HG03159 (cell line): ENCODE data around the gene ACAT1.
"Not testable (repeated sequence)": the region's sequence is repeated elsewhere in the genome, so short reads cannot be mapped to it uniquely, and the experiment has no call there.

Experiments used
- ATAC-seq: cut with Tn5 transposase; IDR thresholded peaks from one replicate; pipeline ENCODE4 v1.9.1; 2021; ENCODE audit warnings: mild to moderate bottlenecking, moderate library complexity; ENCODE audit not compliant: unreplicated experiment

The ACAT1 gene

GRCh38 chr11:108142304-108142703, 20.9 kb downstream of the ACAT1 start:
- ATAC-seq, result no peak

GRCh38 chr11:108144615-108145014, 23.2 kb downstream of the ACAT1 start:
- ATAC-seq, result no peak

GRCh38 chr11:108147150-108147549, 25.8 kb downstream of the ACAT1 start:
- no peak for ATAC-seq

GRCh38 chr11:108148556-108148955, 27.2 kb downstream of the ACAT1 start:
- no peak for ATAC-seq

GRCh38 chr11:108154591-108154990, 33.2 kb downstream of the ACAT1 start:
- no peak for ATAC-seq

GRCh38 chr11:108160970-108161566, 39.7 kb downstream of the ACAT1 start:
- ATAC-seq, result peak; percentile 99

- not testable (repeated sequence) for ATAC-seq
Observed at GRCh38 chr11:108162878-108163277, 41.5 kb downstream of the ACAT1 start.

GRCh38 chr11:108167624-108168023, 46.3 kb downstream of the ACAT1 start:
- ATAC-seq, result no peak

- no peak for ATAC-seq
Observed at GRCh38 chr11:108170184-108170583, 48.8 kb downstream of the ACAT1 start.

- ATAC-seq, result no peak
Observed at GRCh38 chr11:108177570-108177969, 56.2 kb downstream of the ACAT1 start.

- no peak for ATAC-seq
Observed at GRCh38 chr11:108193725-108194124, 72.4 kb downstream of the ACAT1 start.

GRCh38 chr11:108196901-108197300, 75.5 kb downstream of the ACAT1 start:
- ATAC-seq, result no peak
